Esophagus squamous epithelium (tissue), 5 donors: ENCODE results near the gene GINS1. TPM values are rescaled to one million over a fixed set of nuclear protein-coding genes. Genes with fewer than 3 reads are reported as not detected.

Experiments used
- DNase-seq: peaks from one replicate; lab custom pipeline; 2025; lab: John Stamatoyannopoulos, UW
- H3K27ac ChIP-seq, 4 donors: fragments of 200-600 bp; sonication (generic); one replicate each; pipeline ENCODE4 v1.5.1; 2016 to 2019; ENCODE audit warnings: mild to moderate bottlenecking in 1 of 4
- H3K27me3 ChIP-seq, 4 donors: fragments of 200-600 bp; sonication (generic); 1 replicate in 3 of 4; 2 replicates in 1 of 4; pipeline versions ENCODE4 v1.5.1 to v1.6.0; 2017 to 2021; ENCODE audit warnings: antibody characterized with exemption in 1 of 4
- H3K36me3 ChIP-seq, 3 donors: fragments of 200-600 bp; sonication (generic); one replicate each; pipeline ENCODE4 v1.5.1; 2016 to 2019
- H3K4me1 ChIP-seq, 3 donors: fragments of 200-600 bp; sonication (generic); one replicate each; pipeline ENCODE4 v1.5.1; 2017 to 2019
- H3K4me3 ChIP-seq, 4 donors: fragments of 200-600 bp; sonication (generic); 1 replicate in 3 of 4; 2 replicates in 1 of 4; pipeline ENCODE4 v1.5.1; 2016 to 2019; ENCODE audit warnings: mild to moderate bottlenecking in 2 of 4, moderate library complexity in 1 of 4
- H3K9me3 ChIP-seq, 3 donors: fragments of 200-600 bp; sonication (generic); one replicate each; pipeline ENCODE4 v1.5.1; 2016 to 2019
- CTCF ChIP-seq, 6 experiments: fragments of 450-650 bp in 4 of 6; fragments of 200-600 bp in 2 of 6; sonication (generic) in 2 of 6; IDR thresholded peaks; one replicate each; pipeline ENCODE4 v1.5.1; 2016 to 2019; ENCODE audit warnings: antibody characterized with exemption in 6 of 6, mild to moderate bottlenecking in 4 of 6, moderate library complexity in 4 of 6
- POLR2A ChIP-seq, 4 donors: fragments of 450-650 bp; IDR thresholded peaks; one replicate each; pipeline ENCODE4 v1.6.1; 2017; ENCODE audit warnings: antibody characterized with exemption in 4 of 4, mild to moderate bottlenecking in 4 of 4, moderate library complexity in 3 of 4
- WGBS, 2 donors: methylation state at CpG; one replicate each; pipeline ENCODE4 v1.1.5; 2018; 5-methylcytosine and 5-hydroxymethylcytosine counted together
- intact Hi-C: fragments of 100-400 bp; cut with DNase I; formaldehyde crosslinking; loops from one replicate; pipeline ENCODE4 v1.15.0; 2022
- total RNA-seq, 4 donors: library from RNA; depleted of rRNA; stranded (reverse); fragments of >200 nt; gene quantifications; one replicate each; pipeline ENCODE4 v1.1.0, GENCODE V29; 2016
- donor health status: DM: yes; HTN: yes; CAD: no.

GINS1 gene
- total RNA-seq, 4 donors from 2014 or later: 3.4 to 12.9 (median 6.4) TPM

- Histone ChIP-seq H3K27ac (no peak overlapping the region), H3K27me3 (no peaks in the 10 kb centered on the region), H3K4me3 (no peak overlapping the region), H3K36me3 (peaks cover 0 to 74% (median 0%) of the 10 kb centered on the region in 3 donors), H3K9me3 (no peaks in the 10 kb centered on the region), H3K4me1 (no peaks in the 10 kb centered on the region)
- DNase-seq: no peak
- WGBS, 2 donors: 100% methylated on average over 1 of the region's 9 CpGs; no CpG with 5 or more reads in 1 of the 2 donors
- intact Hi-C loops: no loop called here
- TF ChIP-seq POLR2A (IDR thresholded peaks at IDR 0.05): no peak
- TF ChIP-seq CTCF (IDR thresholded peaks at IDR 0.05): no peak
These were observed 53.8 kb downstream of the GINS1 start for GRCh38 chr20:25461281-25461650.

GRCh38 chr20:25461786-25462545, 54.5 kb downstream of the GINS1 start:
- Histone ChIP-seq H3K4me3 (no peak overlapping the region), H3K4me1 (no peaks in the 10 kb centered on the region), H3K27ac (no peak overlapping the region), H3K27me3 (no peaks in the 10 kb centered on the region), H3K9me3 (no peaks in the 10 kb centered on the region), H3K36me3 (peaks cover 0 to 81% (median 3%) of the 10 kb centered on the region in 3 donors)
- 41 to 51% methylated on average over 15 to 18 of the region's 18 CpGs for WGBS, 2 donors
- TF ChIP-seq POLR2A (IDR thresholded peaks at IDR 0.05): no peak
- TF ChIP-seq CTCF (IDR thresholded peaks at IDR 0.05): no peak
- DNase-seq: no peak
- intact Hi-C loops: no loop called here

- no peaks in the 10 kb centered on the region for H3K27me3 ChIP-seq
- TF ChIP-seq POLR2A (IDR thresholded peaks at IDR 0.05) (no peak), CTCF (IDR thresholded peaks at IDR 0.05) (no peak)
- DNase-seq: no peak
- H3K27ac ChIP-seq: no peak overlapping the region
- no peaks in the 10 kb centered on the region for H3K4me1 ChIP-seq
- H3K4me3 ChIP-seq: no peak overlapping the region
- H3K36me3 ChIP-seq: peaks cover 0 to 89% (median 3%) of the 10 kb centered on the region in 3 donors
- H3K9me3 ChIP-seq: no peaks in the 10 kb centered on the region
- 81 to 84% methylated on average over 7 to 11 of the region's 13 CpGs for WGBS, 2 donors
- intact Hi-C loops: no loop called here
These were observed 57.2 kb downstream of the GINS1 start for GRCh38 chr20:25464501-25465242.

GRCh38 chr20:25465243-25466135, 58.0 kb downstream of the GINS1 start:
- intact Hi-C loops: no loop called here
- no peak for DNase-seq
- H3K27ac ChIP-seq: no peak overlapping the region

More at GRCh38 chr20:25465243-25466135, 58.0 kb downstream of the GINS1 start:
- TF ChIP-seq CTCF (IDR thresholded peaks at IDR 0.05) (no peak), POLR2A (IDR thresholded peaks at IDR 0.05) (no peak)
- no peaks in the 10 kb centered on the region for H3K9me3 ChIP-seq
- 93% methylated on average over 3 to 7 of the region's 15 CpGs for WGBS, 2 donors
- H3K36me3 ChIP-seq: peaks cover 0 to 90% (median 3%) of the 10 kb centered on the region in 3 donors
- H3K4me1 ChIP-seq: no peaks in the 10 kb centered on the region
- no peak overlapping the region for H3K4me3 ChIP-seq
- no peaks in the 10 kb centered on the region for H3K27me3 ChIP-seq
